Measurements from ENCODE around the gene CD38.

The CD38 gene

DNA sequence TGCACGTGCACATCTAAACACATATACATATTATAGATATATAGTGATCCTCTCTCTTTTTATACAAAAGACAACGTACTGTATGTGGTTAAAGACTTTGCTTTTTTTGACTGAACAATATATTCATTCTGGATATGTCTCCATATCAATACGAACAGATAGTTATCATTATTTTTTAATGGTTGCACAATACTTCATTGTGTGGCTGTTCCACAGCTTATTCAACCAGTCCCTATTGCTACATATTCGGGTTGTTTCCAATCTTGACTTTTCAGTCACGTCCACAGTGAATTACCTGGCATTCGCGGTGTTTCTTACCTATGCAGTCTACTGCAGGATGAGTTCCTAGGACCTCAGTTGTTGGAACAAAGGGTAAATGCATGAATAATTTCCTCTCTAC, 107.3 kb downstream of the CD38 start:
- TF ChIP-seq, protein P1, sequence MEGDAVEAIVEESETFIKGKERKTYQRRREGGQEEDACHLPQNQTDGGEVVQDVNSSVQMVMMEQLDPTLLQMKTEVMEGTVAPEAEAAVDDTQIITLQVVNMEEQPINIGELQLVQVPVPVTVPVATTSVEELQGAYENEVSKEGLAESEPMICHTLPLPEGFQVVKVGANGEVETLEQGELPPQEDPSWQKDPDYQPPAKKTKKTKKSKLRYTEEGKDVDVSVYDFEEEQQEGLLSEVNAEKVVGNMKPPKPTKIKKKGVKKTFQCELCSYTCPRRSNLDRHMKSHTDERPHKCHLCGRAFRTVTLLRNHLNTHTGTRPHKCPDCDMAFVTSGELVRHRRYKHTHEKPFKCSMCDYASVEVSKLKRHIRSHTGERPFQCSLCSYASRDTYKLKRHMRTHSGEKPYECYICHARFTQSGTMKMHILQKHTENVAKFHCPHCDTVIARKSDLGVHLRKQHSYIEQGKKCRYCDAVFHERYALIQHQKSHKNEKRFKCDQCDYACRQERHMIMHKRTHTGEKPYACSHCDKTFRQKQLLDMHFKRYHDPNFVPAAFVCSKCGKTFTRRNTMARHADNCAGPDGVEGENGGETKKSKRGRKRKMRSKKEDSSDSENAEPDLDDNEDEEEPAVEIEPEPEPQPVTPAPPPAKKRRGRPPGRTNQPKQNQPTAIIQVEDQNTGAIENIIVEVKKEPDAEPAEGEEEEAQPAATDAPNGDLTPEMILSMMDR (IDR thresholded peaks at IDR 0.05; ENCODE audit: control extremely low read depth, extremely low read depth, low read depth, missing control alignments), result no peak
- POLR2A ChIA-PET, result no interaction called here
- CTCF ChIA-PET, result no interaction called here
- DNase-seq (ENCODE audit: extremely low spot score), result no peak

DNA sequence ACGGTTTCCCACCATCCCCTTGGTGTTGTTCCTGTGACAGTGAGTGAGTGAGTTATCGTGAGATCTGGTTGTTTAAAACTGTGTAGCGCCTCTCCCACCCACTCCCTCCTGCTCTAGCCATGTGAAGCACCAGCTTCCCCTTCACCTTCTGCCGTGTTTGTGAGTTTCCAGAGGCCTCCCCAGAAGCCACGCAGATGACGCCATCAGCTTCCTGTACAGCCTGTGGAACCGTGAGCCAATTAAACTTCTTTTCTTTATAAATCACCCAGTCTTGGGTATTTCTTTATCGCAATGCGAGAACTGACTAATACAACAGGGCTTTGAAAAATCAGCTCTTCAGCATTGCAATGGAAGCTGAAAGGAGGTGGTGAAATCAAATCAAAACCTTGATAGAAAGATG, 110.4 kb downstream of the CD38 start:
- TF ChIP-seq, protein P1 (IDR thresholded peaks at IDR 0.05; ENCODE audit: control extremely low read depth, extremely low read depth, low read depth, missing control alignments), result no peak
- DNase-seq (ENCODE audit: extremely low spot score), result no peak
- ChIA-PET POLR2A (no interaction called here), CTCF (interaction anchor here (1.0 to 1.2 kb wide), 2 partner anchors 68 to 83 kb away, joined by 3 read pairs; no protein-coding TSS in a partner anchor)

DNA sequence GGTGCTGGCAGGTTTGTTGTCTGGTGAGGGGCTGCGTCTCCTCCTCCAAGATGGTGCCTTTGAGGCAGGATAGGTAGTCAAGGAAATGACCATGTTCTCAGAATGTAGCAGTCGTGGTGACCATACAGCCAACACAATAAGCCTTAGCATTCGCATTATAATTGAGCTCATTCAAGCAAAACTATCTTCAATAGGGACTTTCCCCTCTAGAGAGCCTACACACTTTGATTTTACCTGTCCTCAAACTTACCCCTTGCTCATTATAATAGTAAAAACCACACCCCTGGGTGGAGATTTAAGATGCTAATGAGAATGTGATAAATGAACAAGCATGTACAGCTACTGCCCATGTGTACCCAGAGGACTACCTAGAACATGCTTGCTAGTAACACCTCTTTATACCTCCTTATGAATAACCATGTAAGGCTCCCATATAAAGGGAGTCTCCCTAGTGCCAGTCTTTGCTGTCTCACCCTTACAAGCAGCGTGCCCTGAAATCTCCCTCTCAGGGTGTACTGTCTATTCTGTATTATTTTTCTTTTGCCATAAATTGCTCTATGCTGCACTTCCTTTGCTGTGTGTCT, 112.2 kb downstream of the CD38 start:
- TF ChIP-seq, protein P1 (IDR thresholded peaks at IDR 0.05; ENCODE audit: control extremely low read depth, extremely low read depth, low read depth, missing control alignments), result no peak
- POLR2A ChIA-PET, result no interaction called here
- CTCF ChIA-PET, result interaction anchor here (0.8 to 2.3 kb wide), 6 partner anchors 8 to 374 kb away, joined by 3 to 12 read pairs (median 3); no protein-coding TSS in a partner anchor
- DNase-seq (ENCODE audit: extremely low spot score), result no peak

DNA sequence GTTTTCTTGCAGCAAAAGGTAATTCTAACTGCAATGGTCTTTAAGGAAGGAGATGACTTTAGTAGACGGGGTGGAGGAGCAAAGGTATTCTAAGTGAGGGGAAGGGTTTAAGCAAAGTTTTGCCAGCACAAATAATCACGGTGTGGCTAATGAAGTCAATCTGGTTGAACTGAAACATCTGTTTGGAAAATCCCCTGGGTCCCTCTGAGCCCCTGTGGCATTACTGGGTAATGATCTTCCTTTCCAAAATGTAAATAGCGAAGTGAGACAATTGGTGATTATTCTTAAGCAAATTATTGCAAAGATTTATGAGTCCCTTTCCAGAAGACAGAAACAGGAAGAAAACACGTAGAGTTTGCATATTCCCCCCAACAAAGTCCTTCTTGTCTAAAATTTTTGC, 113.2 kb downstream of the CD38 start:
- ChIA-PET POLR2A (no interaction called here), CTCF (interaction anchor here (1.6 to 2.3 kb wide), 3 partner anchors 9 to 19 kb away, joined by 3 to 12 read pairs (median 5); no protein-coding TSS in a partner anchor)
- TF ChIP-seq, protein P1 (IDR thresholded peaks at IDR 0.05; ENCODE audit: control extremely low read depth, extremely low read depth, low read depth, missing control alignments), result no peak
- DNase-seq (ENCODE audit: extremely low spot score), result peak; percentile 23

DNA sequence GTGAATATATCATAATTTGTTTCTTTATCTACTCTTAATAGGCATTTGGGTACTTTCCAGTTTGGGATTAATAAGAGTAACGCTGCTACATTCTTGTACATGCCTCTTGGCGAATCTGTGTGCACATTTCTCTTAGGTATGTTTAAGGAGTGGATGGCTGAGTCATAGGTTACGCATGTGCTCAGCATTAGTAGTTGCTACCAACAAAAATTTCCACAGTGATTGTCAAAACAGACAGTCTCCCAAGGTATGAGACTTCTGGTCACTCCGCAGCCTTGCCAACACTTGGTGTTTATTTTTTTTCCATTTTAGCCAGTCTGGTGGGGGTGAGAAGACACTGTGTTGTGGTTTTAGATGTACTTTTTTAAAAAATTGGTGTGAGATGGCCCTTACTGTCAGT, 115.8 kb downstream of the CD38 start:
- ChIA-PET POLR2A (no interaction called here), CTCF (interaction anchor here (1.3 to 2.3 kb wide), 2 partner anchors 11 to 107 kb away, joined by 6 to 19 read pairs; no protein-coding TSS in a partner anchor)
- no peak for DNase-seq (ENCODE audit: extremely low spot score)
- TF ChIP-seq, protein P1 (IDR thresholded peaks at IDR 0.05; ENCODE audit: control extremely low read depth, extremely low read depth, low read depth, missing control alignments), result no peak

DNA sequence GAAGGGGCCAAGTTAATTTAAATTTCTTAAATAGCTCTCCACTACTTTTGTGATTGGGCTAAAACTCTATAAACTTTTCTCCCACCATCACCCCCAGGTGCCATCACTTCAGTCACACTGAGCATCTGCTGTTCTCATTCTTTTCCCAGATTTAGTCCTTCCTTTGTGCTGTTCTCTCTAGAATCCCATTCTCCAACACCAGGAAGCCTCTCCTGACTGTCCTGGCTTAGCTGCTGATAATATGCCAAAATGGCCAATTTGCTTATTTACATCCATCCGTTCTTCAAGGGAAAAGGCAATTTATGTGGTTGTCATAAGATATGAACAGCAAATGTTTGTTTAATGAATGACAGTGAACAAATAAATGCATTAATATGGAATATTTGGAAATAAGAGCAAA, 116.3 kb downstream of the CD38 start:
- no peak for DNase-seq (ENCODE audit: extremely low spot score)
- TF ChIP-seq, protein P1 (IDR thresholded peaks at IDR 0.05; ENCODE audit: control extremely low read depth, extremely low read depth, low read depth, missing control alignments), result no peak
- ChIA-PET CTCF (interaction anchor here (1.3 to 2.1 kb wide), 2 partner anchors 12 to 107 kb away, joined by 6 to 11 read pairs; no protein-coding TSS in a partner anchor), POLR2A (no interaction called here)
